Lung (tissue), 12 donors: ENCODE results near the gene TAB2. TPM values are rescaled to one million over a fixed set of nuclear protein-coding genes. Genes with fewer than 3 reads are reported as not detected.

Experiments
- ATAC-seq: fragments of 200-7000 bp; cut with Tn5 transposase; one replicate; pipeline ENCODE4 v1.9.1; 2020; ENCODE audit warnings: moderate number of reproducible peaks; ENCODE audit not compliant: insufficient read depth, low FRiP score
- DNase-seq, 3 donors: peaks; one replicate each; pipeline ENCODE4 v3.0.0-alpha.2; 2013 to 2017
- H3K27ac ChIP-seq, 2 donors: one replicate each; pipeline ENCODE4 v1.5.1; 2013; ENCODE audit warnings: mild to moderate bottlenecking in 2 of 2, moderate library complexity in 2 of 2, control low read depth in 1 of 2, inconsistent platforms in 1 of 2, low read depth in 1 of 2, low read length in 1 of 2
- H3K27me3 ChIP-seq, 3 donors: one replicate each; pipeline ENCODE4 v1.5.1; 2013; ENCODE audit warnings: low read length in 2 of 3; ENCODE audit not compliant: control insufficient read depth in 3 of 3, insufficient read depth in 3 of 3
- H3K36me3 ChIP-seq, 4 donors: one replicate each; pipeline ENCODE4 v1.5.1; 2013; ENCODE audit warnings: low read length in 4 of 4, mild to moderate bottlenecking in 1 of 4, moderate library complexity in 1 of 4; ENCODE audit not compliant: control insufficient read depth in 4 of 4, insufficient read depth in 4 of 4
- H3K4me1 ChIP-seq, 5 donors: one replicate each; pipeline ENCODE4 v1.5.1; 2013; ENCODE audit warnings: low read length in 5 of 5, mild to moderate bottlenecking in 2 of 5, moderate library complexity in 1 of 5; ENCODE audit not compliant: control insufficient read depth in 5 of 5, insufficient read depth in 5 of 5
- H3K4me3 ChIP-seq: one replicate; pipeline ENCODE4 v1.5.1; 2013; ENCODE audit warnings: mild to moderate bottlenecking, control low read depth, moderate library complexity
- H3K9ac ChIP-seq, 2 donors: one replicate each; pipeline ENCODE4 v1.5.1; 2013; ENCODE audit warnings: low read length in 2 of 2, control low read depth in 1 of 2; ENCODE audit not compliant: insufficient read depth in 1 of 2
- H3K9me3 ChIP-seq, 4 donors: one replicate each; pipeline ENCODE4 v1.5.1; 2013; ENCODE audit warnings: low read length in 3 of 4, mild to moderate bottlenecking in 1 of 4, moderate library complexity in 1 of 4; ENCODE audit not compliant: control insufficient read depth in 4 of 4, insufficient read depth in 3 of 4
- CTCF ChIP-seq: IDR thresholded peaks from 2 replicates; pipeline ENCODE4 v1.5.1; 2012; ENCODE audit warnings: mild to moderate bottlenecking; ENCODE audit errors: control extremely low read depth, extremely low read depth
- WGBS, 2 donors: extraction: QIAGEN DNeasy Blood & Tissue Kit; methylation state at CpG; one replicate each; pipeline ENCODE4 v1.1.7; 2013; 5-methylcytosine and 5-hydroxymethylcytosine counted together
- polyA plus RNA-seq, 2 donors: library from polyadenylated mRNA; stranded (reverse); fragments of 200-250 nt; gene quantifications; one replicate each; pipeline ENCODE4 v1.2.1, GENCODE V29; 2013
- total RNA-seq, 2 donors: library from RNA; depleted of rRNA in 1 of 2; stranded (reverse); fragments of >200 nt in 1 of 2; gene quantifications; one replicate each; pipeline ENCODE4 v1.2.1, GENCODE V29; 2014 to 2021
- donor health status: control.
- donor health status: control.
- donor health status: Bipolar disorder and iron deficiency.
- donor health status: healthy.
- donor health status: DM: yes; HTN: yes; CAD: no.

TAB2 gene
- total and polyA plus RNA-seq, 4 donors = 15.8 to 75.9 (median 33.2) TPM

GRCh38 chr6:149364557-149364956, 47.0 kb downstream of the TAB2 start:
- peak in 2 of 3 donors; percentile 13 to 19 for DNase-seq
- Histone ChIP-seq H3K27ac (no peak overlapping the region), H3K9me3 (peaks cover 0 to 4% (median 0%) of the 10 kb centered on the region in 4 donors), H3K4me3 (no peak overlapping the region), H3K36me3 (peaks cover 0 to 5% (median 0%) of the 10 kb centered on the region in 4 donors), H3K27me3 (no peaks in the 10 kb centered on the region), H3K9ac (no peak overlapping the region), H3K4me1 (peaks cover 0 to 16% (median 7%) of the 10 kb centered on the region in 5 donors)
- ATAC-seq = no peak
- TF ChIP-seq CTCF = no peak
- WGBS, 2 donors = 46 to 69% methylated on average over 2 of the region's 2 CpGs

DNA sequence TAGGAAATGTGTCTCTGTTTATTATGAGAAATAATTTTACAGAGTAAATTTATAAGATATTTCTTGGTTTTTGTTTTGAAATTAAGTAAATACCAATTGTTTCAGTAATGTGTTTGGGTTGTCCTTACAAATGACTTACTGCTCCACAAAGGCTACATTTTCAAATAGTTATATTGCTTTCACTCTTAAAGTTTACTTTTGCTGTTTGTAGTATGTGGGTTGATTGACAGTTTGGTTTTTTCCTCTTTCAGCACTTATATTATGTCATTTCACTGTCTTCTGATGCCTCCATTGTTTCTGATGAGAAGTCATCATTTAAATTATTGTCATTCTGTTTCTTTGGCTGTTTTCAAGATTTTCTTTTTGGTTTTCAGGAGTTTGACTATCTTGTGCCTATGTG, 47.7 kb downstream of the TAB2 start:
- ATAC-seq (no peak), DNase-seq (no peak)
- TF ChIP-seq CTCF = no peak
- H3K9me3 ChIP-seq = peaks cover 0 to 4% (median 0%) of the 10 kb centered on the region in 4 donors
- peaks cover 0 to 16% (median 7%) of the 10 kb centered on the region in 5 donors for H3K4me1 ChIP-seq
- H3K27ac ChIP-seq = no peak overlapping the region
- no peaks in the 10 kb centered on the region for H3K27me3 ChIP-seq
- no peak overlapping the region for H3K4me3 ChIP-seq
- no peak overlapping the region for H3K9ac ChIP-seq
- peaks cover 0 to 7% (median 0%) of the 10 kb centered on the region in 4 donors for H3K36me3 ChIP-seq

GRCh38 chr6:149366267-149366921, 48.9 kb downstream of the TAB2 start:
- no peaks in the 10 kb centered on the region for H3K27me3 ChIP-seq
- H3K4me1 ChIP-seq = peaks cover 0 to 20% (median 7%) of the 10 kb centered on the region in 5 donors
- TF ChIP-seq CTCF = no peak
- H3K9ac ChIP-seq = no peak overlapping the region
- H3K27ac ChIP-seq = no peak overlapping the region
- H3K36me3 ChIP-seq = peaks cover 0 to 6% (median 2%) of the 10 kb centered on the region in 4 donors
- H3K4me3 ChIP-seq = no peak overlapping the region
- ATAC-seq (no peak), DNase-seq (no peak)
- H3K9me3 ChIP-seq = peaks cover 0 to under 1% (median 0%) of the 10 kb centered on the region in 4 donors
- 79 to 89% methylated on average over 4 of the region's 4 CpGs for WGBS, 2 donors

DNA sequence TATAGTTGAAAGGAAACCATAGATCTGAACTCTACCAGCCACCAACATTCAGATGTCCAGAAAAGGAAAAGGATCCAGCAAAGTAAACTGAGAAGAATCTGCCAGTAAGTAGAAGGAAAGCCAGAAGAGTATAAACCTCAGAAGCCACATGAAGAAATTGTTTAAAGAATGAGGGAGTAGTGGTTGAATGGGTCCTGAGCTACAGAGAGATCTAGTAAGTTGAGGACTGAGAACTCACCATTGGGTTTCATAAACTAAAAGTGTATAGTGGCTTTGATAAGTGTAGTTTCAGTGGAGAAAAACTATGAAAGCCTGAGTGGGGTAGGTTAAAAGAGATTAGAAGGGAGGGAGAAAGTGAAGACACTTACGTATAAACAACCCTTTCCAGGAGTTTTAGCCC, 50.6 kb downstream of the TAB2 start:
- WGBS, 2 donors = 98 to 100% methylated on average over 1 of the region's 1 CpG
- Histone ChIP-seq H3K36me3 (peaks cover 0 to 3% (median 2%) of the 10 kb centered on the region in 4 donors), H3K9ac (no peak overlapping the region), H3K27ac (no peak overlapping the region), H3K4me3 (no peak overlapping the region), H3K9me3 (no peaks in the 10 kb centered on the region), H3K27me3 (no peaks in the 10 kb centered on the region), H3K4me1 (peaks cover 0 to 25% (median 7%) of the 10 kb centered on the region in 5 donors)
- no peak for TF ChIP-seq CTCF
- ATAC-seq = no peak
- no peak for DNase-seq
